RWPE2 (cell line): ENCODE results near the gene PLCL1.
A peak's percentile ranks its signal among the peaks of the same experiment; 100 is the strongest.

Experiments
- ATAC-seq: fragments of 200-7000 bp; cut with Tn5 transposase; 3 replicates; pipeline ENCODE4 v1.9.1; 2021; ENCODE audit warnings: low read depth
- DNase-seq: peaks from one replicate; pipeline ENCODE4 v3.0.0-alpha.2; 2020; ENCODE audit warnings: low spot score
- H3K27ac ChIP-seq: fragments of 450-650 bp; 2 replicates; pipeline ENCODE4 v1.5.1; 2017; ENCODE audit warnings: mild to moderate bottlenecking; ENCODE audit not compliant: poor library complexity, severe bottlenecking
- H3K27me3 ChIP-seq: fragments of 250-450 bp; sonication (Bioruptor Pico); 2 replicates; pipeline ENCODE4 v1.5.1; 2021; ENCODE audit warnings: mild to moderate bottlenecking, moderate library complexity; ENCODE audit not compliant: insufficient read depth, poor library complexity, severe bottlenecking
- H3K36me3 ChIP-seq: fragments of 250-450 bp; sonication (Bioruptor Pico); 2 replicates; pipeline ENCODE4 v1.5.1; 2020; ENCODE audit warnings: low read depth, mild to moderate bottlenecking, moderate library complexity
- H3K4me1 ChIP-seq: fragments of 250-450 bp; sonication (Bioruptor Pico); 2 replicates; pipeline ENCODE4 v1.5.1; 2021; ENCODE audit warnings: mild to moderate bottlenecking, moderate library complexity; ENCODE audit not compliant: insufficient read depth, poor library complexity, severe bottlenecking
- H3K4me3 ChIP-seq: fragments of 250-450 bp; sonication (Bioruptor Pico); 2 replicates; pipeline ENCODE4 v1.5.1; 2021; ENCODE audit warnings: mild to moderate bottlenecking, moderate library complexity; ENCODE audit not compliant: severe bottlenecking
- H3K9me3 ChIP-seq: fragments of 250-450 bp; sonication (Bioruptor Pico); 2 replicates; pipeline ENCODE4 v1.5.1; 2021; ENCODE audit warnings: mild to moderate bottlenecking, moderate library complexity; ENCODE audit not compliant: severe bottlenecking
- CTCF ChIP-seq: fragments of 450-650 bp; IDR thresholded peaks from one replicate; pipeline ENCODE4 v1.5.1; 2017; ENCODE audit warnings: mild to moderate bottlenecking, moderate library complexity; ENCODE audit not compliant: poor library complexity, severe bottlenecking

The PLCL1 gene

DNA sequence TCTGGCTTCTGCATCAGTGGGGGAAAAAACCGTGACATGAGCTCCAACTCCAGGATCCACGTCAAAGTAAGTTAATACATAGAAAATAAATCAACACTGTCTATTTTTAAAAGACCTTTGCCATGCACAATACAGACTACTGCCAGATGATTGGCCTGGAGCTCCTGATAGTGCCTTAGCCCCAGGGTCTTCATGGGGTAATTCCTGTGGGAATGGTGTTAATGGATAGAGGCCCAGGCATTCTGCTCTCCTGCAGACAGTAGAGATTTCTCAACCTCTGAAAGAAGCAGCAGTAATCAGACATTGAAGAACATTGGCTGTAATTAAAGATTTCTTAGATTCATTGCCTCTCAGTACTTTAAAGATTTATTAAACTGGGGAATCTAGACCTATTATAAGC is 4.3 kb upstream of the PLCL1 start:
- TF ChIP-seq CTCF = no peak
- Histone ChIP-seq H3K4me3 (no peak overlapping the region), H3K27ac (no peak overlapping the region)

DNA sequence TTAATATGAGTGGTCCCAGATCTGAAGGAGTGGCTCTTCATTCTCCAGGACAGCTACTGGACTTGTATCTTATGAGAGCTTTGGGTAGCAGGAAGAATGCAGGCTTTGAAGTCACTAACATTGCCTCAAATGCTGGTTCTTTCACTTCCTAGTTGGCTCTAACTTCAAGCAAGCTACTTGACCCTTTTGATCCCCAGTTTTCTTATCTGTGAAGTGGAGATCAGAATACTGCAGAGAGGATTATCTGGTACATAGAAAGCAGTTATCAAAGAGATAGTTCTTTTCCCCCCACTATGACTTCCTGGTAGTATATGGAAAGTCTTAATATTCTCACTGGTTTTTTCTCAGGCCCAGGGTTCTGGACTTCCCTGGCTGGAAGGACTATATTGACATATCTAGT is 3.4 kb upstream of the PLCL1 start:
- no peaks in the 10 kb centered on the region for H3K9me3 ChIP-seq
- ATAC-seq (no peak), DNase-seq (no peak)
- H3K4me1 ChIP-seq = no peaks in the 10 kb centered on the region
- no peak overlapping the region for H3K27ac ChIP-seq
- no peak for TF ChIP-seq CTCF
- H3K27me3 ChIP-seq = peaks cover 40% of the 10 kb centered on the region
- no peaks in the 10 kb centered on the region for H3K36me3 ChIP-seq
- H3K4me3 ChIP-seq = no peak overlapping the region

More for the DNA sequence above, 4.3 kb upstream of the PLCL1 start:
- H3K36me3 ChIP-seq = no peaks in the 10 kb centered on the region
- DNase-seq = no peak
- peaks cover 31% of the 10 kb centered on the region for H3K27me3 ChIP-seq
- H3K9me3 ChIP-seq = no peaks in the 10 kb centered on the region
- ATAC-seq = no peak
- no peaks in the 10 kb centered on the region for H3K4me1 ChIP-seq

DNA sequence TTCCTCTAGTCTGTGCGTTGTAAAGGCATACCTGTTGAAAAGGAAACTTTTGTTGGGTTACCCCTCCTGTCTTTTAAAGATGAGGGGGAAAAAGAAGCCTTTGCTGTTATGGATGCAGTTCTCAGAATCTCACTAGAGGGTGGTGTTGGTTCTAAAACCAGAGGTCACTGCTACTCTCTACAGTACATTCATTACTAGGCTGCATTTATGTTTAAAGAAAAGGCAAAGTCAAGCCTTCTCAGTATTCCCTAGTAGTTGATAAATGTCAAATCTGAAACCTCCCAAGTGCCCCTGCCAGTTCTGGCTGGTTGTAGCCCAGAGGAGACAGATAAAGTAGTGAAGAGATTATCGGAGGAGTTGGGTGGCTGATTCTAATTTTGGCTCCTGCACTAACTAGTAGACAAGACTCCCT is 1.4 kb upstream of the PLCL1 start:
- ATAC-seq = peak; percentile 45; the same call in 2 of the 3 replicates
- Histone ChIP-seq H3K9me3 (no peaks in the 10 kb centered on the region), H3K36me3 (no peaks in the 10 kb centered on the region), H3K4me1 (no peaks in the 10 kb centered on the region), H3K4me3 (no peak overlapping the region), H3K27me3 (peaks cover 59% of the 10 kb centered on the region), H3K27ac (no peak overlapping the region)
- no peak for DNase-seq
- peak; percentile 78 for TF ChIP-seq CTCF

DNA sequence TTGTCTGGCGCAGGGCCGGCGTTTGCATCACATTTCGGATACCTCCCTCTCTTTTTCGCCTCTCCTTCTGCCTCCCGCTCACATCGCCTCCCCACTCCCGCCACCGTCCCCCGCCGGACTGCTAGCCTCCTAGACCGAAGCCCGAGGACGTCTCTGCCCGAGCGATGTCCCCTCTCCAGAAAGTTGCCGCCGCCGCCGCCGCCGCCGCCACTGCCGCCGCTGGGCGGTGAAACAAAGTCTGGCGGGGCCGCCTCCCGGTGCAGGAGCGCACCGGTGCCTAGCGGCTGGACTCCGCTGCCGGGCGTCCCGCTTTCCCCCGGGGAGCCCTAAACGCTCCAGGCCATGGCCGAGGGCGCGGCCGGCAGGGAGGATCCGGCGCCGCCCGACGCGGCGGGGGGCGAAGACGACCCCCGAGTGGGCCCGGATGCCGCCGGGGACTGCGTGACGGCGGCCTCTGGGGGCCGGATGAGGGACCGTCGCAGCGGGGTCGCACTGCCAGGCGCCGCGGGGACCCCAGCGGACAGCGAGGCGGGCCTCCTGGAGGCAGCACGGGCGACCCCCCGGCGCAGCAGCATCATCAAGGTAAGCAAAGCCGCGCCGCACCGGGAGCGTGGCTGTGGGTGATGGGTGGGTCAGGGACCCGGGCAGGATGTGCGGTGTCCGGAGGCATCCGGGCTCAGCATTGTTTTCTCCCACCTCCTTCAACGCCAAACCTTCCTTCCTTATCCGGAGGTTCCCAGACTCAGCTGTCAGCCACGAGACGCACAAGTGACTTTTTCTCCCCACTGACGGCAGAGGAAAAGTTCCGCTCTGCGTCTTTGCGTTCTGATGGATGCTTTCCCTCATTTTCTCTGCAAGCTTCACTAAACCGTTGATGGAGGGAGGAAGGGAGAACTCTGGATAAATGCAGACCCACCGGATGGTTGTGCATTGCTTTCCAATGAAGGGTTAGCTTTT is 643 bp downstream of the PLCL1 start:
- no peak overlapping the region for H3K27ac ChIP-seq
- H3K27me3 ChIP-seq = peaks cover 66% of the 10 kb centered on the region
- H3K9me3 ChIP-seq = no peaks in the 10 kb centered on the region
- H3K4me1 ChIP-seq = no peaks in the 10 kb centered on the region
- peak overlapping the region; percentile 33 for H3K4me3 ChIP-seq
- no peaks in the 10 kb centered on the region for H3K36me3 ChIP-seq
- TF ChIP-seq CTCF = no peak
- peak; percentile 11; the same call in 1 of the 3 replicates for ATAC-seq
- peak; percentile 45 for DNase-seq
